Measurements from ENCODE around the gene ZKSCAN5.

DNA sequence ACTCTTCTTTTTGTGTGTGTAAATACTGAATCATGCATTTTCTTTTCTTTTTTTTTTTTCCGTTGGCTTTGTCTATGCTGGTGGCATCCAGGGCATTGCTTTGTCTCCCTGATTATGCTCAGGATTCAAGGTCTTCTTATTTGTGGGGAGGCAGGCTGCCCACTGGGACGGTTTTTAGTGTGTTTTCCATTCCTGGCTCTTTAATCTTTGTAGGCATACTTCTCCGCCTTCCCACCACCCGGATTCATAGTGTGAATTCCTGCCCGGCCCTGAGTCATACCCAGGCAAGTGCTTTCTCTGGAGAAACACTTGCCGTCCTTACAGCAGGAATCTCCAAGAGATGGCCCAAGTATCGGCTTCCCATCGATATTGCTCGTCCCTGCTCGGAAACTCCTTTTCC, 59.2 kb downstream of the ZKSCAN5 start:
- TF ChIP-seq, protein P1, sequence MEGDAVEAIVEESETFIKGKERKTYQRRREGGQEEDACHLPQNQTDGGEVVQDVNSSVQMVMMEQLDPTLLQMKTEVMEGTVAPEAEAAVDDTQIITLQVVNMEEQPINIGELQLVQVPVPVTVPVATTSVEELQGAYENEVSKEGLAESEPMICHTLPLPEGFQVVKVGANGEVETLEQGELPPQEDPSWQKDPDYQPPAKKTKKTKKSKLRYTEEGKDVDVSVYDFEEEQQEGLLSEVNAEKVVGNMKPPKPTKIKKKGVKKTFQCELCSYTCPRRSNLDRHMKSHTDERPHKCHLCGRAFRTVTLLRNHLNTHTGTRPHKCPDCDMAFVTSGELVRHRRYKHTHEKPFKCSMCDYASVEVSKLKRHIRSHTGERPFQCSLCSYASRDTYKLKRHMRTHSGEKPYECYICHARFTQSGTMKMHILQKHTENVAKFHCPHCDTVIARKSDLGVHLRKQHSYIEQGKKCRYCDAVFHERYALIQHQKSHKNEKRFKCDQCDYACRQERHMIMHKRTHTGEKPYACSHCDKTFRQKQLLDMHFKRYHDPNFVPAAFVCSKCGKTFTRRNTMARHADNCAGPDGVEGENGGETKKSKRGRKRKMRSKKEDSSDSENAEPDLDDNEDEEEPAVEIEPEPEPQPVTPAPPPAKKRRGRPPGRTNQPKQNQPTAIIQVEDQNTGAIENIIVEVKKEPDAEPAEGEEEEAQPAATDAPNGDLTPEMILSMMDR (conservative IDR thresholded peaks at IDR 0.05; ENCODE audit: low read depth in 2 of 2): no peak
- no peak for TF ChIP-seq POLR2AphosphoS5 (IDR thresholded peaks at IDR 0.05; ENCODE audit: low read depth)
